ENCODE results near the gene OR52L1.
"Not testable (repeated sequence)": the region's sequence is repeated elsewhere in the genome, so short reads cannot be mapped to it uniquely, and the experiment has no call there.

OR52L1 gene

GRCh38 chr11:5983443-5983842, 3.3 kb downstream of the OR52L1 start:
- no peaks in the 10 kb centered on the region for H3K36me3 Mint-ChIP-seq
- H3K27me3 Mint-ChIP-seq = peaks cover 16 to 25% of the 10 kb centered on the region in 2 donors
- H3K4me1 Mint-ChIP-seq = no peaks in the 10 kb centered on the region
- ATAC-seq (replicated peaks) = no peak
- no peak for DNase-seq
- no peak overlapping the region for H3K27ac Mint-ChIP-seq
- H3K9me3 Mint-ChIP-seq = peaks cover 4 to 13% of the 10 kb centered on the region in 2 donors
- no peak overlapping the region for H3K4me3 Mint-ChIP-seq

- Mint-ChIP-seq H3K27me3 (peaks cover 0 to 3% of the 10 kb centered on the region in 2 donors), H3K4me3 (no peak overlapping the region)
Measured at GRCh38 chr11:5973530-5973929, 13.3 kb downstream of the OR52L1 start.

GRCh38 chr11:5968394-5968793, 18.4 kb downstream of the OR52L1 start, which contains the start of gene OR56A5:
Gene OR56A5 (minus strand): TSS chr11:5968494. CDS start chr11:5968494, 0 bp downstream.
- Mint-ChIP-seq H3K27me3 (peaks cover 6 to 10% of the 10 kb centered on the region in 2 donors), H3K4me1 (no peaks in the 10 kb centered on the region), H3K27ac (no peak within 1 kb of the TSS), H3K4me3 (no peak within 1 kb of the TSS), H3K36me3 (no peaks in the 10 kb centered on the region), H3K9me3 (peaks cover 10 to 12% of the 10 kb centered on the region in 2 donors)
- no peak for DNase-seq
- no peak for ATAC-seq (replicated peaks)

More at GRCh38 chr11:5973530-5973929, 13.3 kb downstream of the OR52L1 start:
- Mint-ChIP-seq H3K36me3 (no peaks in the 10 kb centered on the region), H3K9me3 (peaks cover 0 to 7% of the 10 kb centered on the region in 2 donors), H3K27ac (no peak overlapping the region), H3K4me1 (no peaks in the 10 kb centered on the region)
- ATAC-seq (replicated peaks) (no peak), DNase-seq (no peak)

GRCh38 chr11:5967708-5968107, 19.1 kb downstream of the OR52L1 start:
- Mint-ChIP-seq H3K36me3 (peaks cover 0 to 5% of the 10 kb centered on the region in 2 donors), H3K9me3 (peaks cover 14 to 19% of the 10 kb centered on the region in 2 donors), H3K4me3 (no peak overlapping the region), H3K27ac (no peak overlapping the region), H3K27me3 (peaks cover 6 to 10% of the 10 kb centered on the region in 2 donors), H3K4me1 (no peaks in the 10 kb centered on the region)
- ATAC-seq (replicated peaks) (no peak), DNase-seq (no peak)

- Mint-ChIP-seq H3K9me3 (peaks cover 16 to 19% of the 10 kb centered on the region in 2 donors), H3K4me3 (no peak overlapping the region), H3K27me3 (peaks cover 6 to 10% of the 10 kb centered on the region in 2 donors), H3K27ac (no peak overlapping the region), H3K36me3 (peaks cover 0 to 5% of the 10 kb centered on the region in 2 donors), H3K4me1 (no peaks in the 10 kb centered on the region)
- no peak for ATAC-seq (replicated peaks)
- no peak for DNase-seq
Measured at GRCh38 chr11:5966958-5967357, 19.8 kb downstream of the OR52L1 start.

GRCh38 chr11:5960704-5961320, 26.0 kb downstream of the OR52L1 start:
- H3K9me3 Mint-ChIP-seq = peaks cover 18 to 25% of the 10 kb centered on the region in 2 donors
- H3K36me3 Mint-ChIP-seq; H3K4me3 Mint-ChIP-seq; H3K27ac Mint-ChIP-seq; H3K27me3 Mint-ChIP-seq; DNase-seq; H3K4me1 Mint-ChIP-seq; ATAC-seq (replicated peaks): not testable (repeated sequence)

GRCh38 chr11:5955586-5955985, 31.2 kb downstream of the OR52L1 start:
- Mint-ChIP-seq H3K27ac (no peak overlapping the region), H3K27me3 (no peaks in the 10 kb centered on the region), H3K4me3 (no peak overlapping the region), H3K9me3 (peaks cover 5 to 6% of the 10 kb centered on the region in 2 donors), H3K4me1 (no peaks in the 10 kb centered on the region), H3K36me3 (no peaks in the 10 kb centered on the region)
- ATAC-seq (replicated peaks) (no peak), DNase-seq (no peak)

GRCh38 chr11:5941951-5942350, 44.8 kb downstream of the OR52L1 start, which contains the start of gene OR56A3:
Gene OR56A3 (plus strand): TSS chr11:5942251. CDS start chr11:5947347, 5,096 bp downstream.
- no peak within 1 kb of the TSS for H3K27ac Mint-ChIP-seq
- H3K4me3 Mint-ChIP-seq = no peak within 1 kb of the TSS
- no peaks in the 10 kb centered on the region for H3K36me3 Mint-ChIP-seq
- H3K9me3 Mint-ChIP-seq = peaks cover 1 to 11% of the 10 kb centered on the region in 2 donors
- DNase-seq (no peak), ATAC-seq (replicated peaks) (no peak)
- H3K27me3 Mint-ChIP-seq = peaks cover 0 to 5% of the 10 kb centered on the region in 2 donors
- H3K4me1 Mint-ChIP-seq = no peaks in the 10 kb centered on the region

GRCh38 chr11:5940748-5941147, 46.0 kb downstream of the OR52L1 start:
- DNase-seq = no peak
- H3K4me1 Mint-ChIP-seq = no peaks in the 10 kb centered on the region
- H3K4me3 Mint-ChIP-seq = no peak overlapping the region
- peaks cover 0 to 5% of the 10 kb centered on the region in 2 donors for H3K27me3 Mint-ChIP-seq
- ATAC-seq (replicated peaks) = no peak
- no peaks in the 10 kb centered on the region for H3K36me3 Mint-ChIP-seq
- no peak overlapping the region for H3K27ac Mint-ChIP-seq
- peaks cover 1 to 13% of the 10 kb centered on the region in 2 donors for H3K9me3 Mint-ChIP-seq

- H3K9me3 Mint-ChIP-seq = peaks cover 4 to 13% of the 10 kb centered on the region in 2 donors
- no peaks in the 10 kb centered on the region for H3K4me1 Mint-ChIP-seq
- ATAC-seq (replicated peaks) (no peak), DNase-seq (no peak)
- no peaks in the 10 kb centered on the region for H3K36me3 Mint-ChIP-seq
- H3K27me3 Mint-ChIP-seq = peaks cover 0 to 5% of the 10 kb centered on the region in 2 donors
- no peak overlapping the region for H3K27ac Mint-ChIP-seq
- no peak overlapping the region for H3K4me3 Mint-ChIP-seq
Measured at GRCh38 chr11:5938603-5938965, 48.2 kb downstream of the OR52L1 start.

- Mint-ChIP-seq H3K4me1 (no peaks in the 10 kb centered on the region), H3K36me3 (no peaks in the 10 kb centered on the region), H3K9me3 (peaks cover 4 to 16% of the 10 kb centered on the region in 2 donors), H3K4me3 (no peak overlapping the region), H3K27ac (no peak overlapping the region), H3K27me3 (peaks cover 0 to 5% of the 10 kb centered on the region in 2 donors)
- ATAC-seq (replicated peaks) (no peak), DNase-seq (no peak)
Measured at GRCh38 chr11:5937868-5938602, 48.8 kb downstream of the OR52L1 start.

Measured in stimulated activated naive B cell treated with anti-CD40 and anti-IgM and Interleukin-4, amounts not matched to agents 10 μg/mL and 1 μg/mL and 100 μg/mL, for 72 hours (primary cell).